ENCODE data around the gene MEGF9. TPM values are rescaled to one million over a fixed set of nuclear protein-coding genes. Genes with fewer than 3 reads are reported as not detected.

MEGF9 gene
- total RNA-seq, 2 donors from 2014 or later, result 15.3 to 23.8 TPM

DNA sequence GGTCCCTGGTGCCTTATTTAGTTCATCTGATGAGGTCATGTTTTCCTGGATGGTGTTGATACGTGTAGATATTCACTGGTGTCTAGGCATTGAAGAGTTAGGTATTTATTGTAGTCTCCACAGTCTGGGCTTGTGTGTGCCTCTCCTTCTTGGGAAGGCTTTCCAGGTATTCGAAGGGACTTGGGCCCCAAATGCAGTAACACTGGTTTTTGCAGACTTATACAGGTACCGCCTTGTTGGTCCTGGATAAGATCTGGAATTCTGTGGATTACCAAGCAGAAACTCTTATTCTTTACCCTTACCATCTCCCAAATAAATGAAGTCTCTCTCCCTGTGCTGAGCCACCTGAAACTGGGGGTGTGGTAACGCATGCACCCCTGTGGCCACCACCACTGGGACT lies 34.1 kb downstream of the MEGF9 start:
- Histone ChIP-seq H3K9me3 (no peaks in the 10 kb centered on the region), H3K36me3 (no peaks in the 10 kb centered on the region), H3K4me1 (peaks cover 0 to 13% of the 10 kb centered on the region in 2 donors), H3K27ac (no peak overlapping the region), H3K27me3 (no peaks in the 10 kb centered on the region), H3K4me3 (no peak overlapping the region)
- TF ChIP-seq, protein P1, sequence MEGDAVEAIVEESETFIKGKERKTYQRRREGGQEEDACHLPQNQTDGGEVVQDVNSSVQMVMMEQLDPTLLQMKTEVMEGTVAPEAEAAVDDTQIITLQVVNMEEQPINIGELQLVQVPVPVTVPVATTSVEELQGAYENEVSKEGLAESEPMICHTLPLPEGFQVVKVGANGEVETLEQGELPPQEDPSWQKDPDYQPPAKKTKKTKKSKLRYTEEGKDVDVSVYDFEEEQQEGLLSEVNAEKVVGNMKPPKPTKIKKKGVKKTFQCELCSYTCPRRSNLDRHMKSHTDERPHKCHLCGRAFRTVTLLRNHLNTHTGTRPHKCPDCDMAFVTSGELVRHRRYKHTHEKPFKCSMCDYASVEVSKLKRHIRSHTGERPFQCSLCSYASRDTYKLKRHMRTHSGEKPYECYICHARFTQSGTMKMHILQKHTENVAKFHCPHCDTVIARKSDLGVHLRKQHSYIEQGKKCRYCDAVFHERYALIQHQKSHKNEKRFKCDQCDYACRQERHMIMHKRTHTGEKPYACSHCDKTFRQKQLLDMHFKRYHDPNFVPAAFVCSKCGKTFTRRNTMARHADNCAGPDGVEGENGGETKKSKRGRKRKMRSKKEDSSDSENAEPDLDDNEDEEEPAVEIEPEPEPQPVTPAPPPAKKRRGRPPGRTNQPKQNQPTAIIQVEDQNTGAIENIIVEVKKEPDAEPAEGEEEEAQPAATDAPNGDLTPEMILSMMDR (IDR thresholded peaks at IDR 0.05), result no peak
- DNase-seq (ENCODE audit: low spot score), result no peak

DNA sequence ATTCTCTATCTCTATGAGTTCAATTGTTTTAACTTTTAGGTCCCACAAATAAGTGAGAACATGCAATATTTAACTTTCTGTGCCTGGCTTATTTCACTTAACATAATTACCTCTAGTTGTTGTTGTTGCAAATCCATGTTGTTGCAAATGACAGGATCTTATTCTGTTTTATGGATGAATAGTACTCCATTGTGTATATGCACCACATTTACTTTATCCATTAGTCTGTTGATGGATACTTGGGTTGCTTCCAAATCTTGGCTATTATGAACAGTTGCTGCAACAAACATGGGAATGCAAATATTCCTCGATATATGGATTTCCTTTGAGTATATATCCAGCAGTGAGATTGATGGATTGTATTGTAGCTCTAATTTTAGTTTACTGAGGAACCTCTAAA lies 36.3 kb downstream of the MEGF9 start:
- DNase-seq (ENCODE audit: low spot score), result no peak
- no peaks in the 10 kb centered on the region for H3K36me3 ChIP-seq
- H3K27ac ChIP-seq, result no peak overlapping the region
- H3K4me3 ChIP-seq, result no peak overlapping the region
- H3K4me1 ChIP-seq, result no peaks in the 10 kb centered on the region
- no peaks in the 10 kb centered on the region for H3K9me3 ChIP-seq
- TF ChIP-seq, protein P1 (IDR thresholded peaks at IDR 0.05), result no peak
- H3K27me3 ChIP-seq, result no peaks in the 10 kb centered on the region

- Histone ChIP-seq H3K36me3 (no peaks in the 10 kb centered on the region), H3K4me3 (no peak overlapping the region), H3K9me3 (no peaks in the 10 kb centered on the region), H3K27me3 (no peaks in the 10 kb centered on the region), H3K27ac (no peak overlapping the region), H3K4me1 (no peaks in the 10 kb centered on the region)
- DNase-seq (ENCODE audit: low spot score), result no peak
- TF ChIP-seq, protein P1 (IDR thresholded peaks at IDR 0.05), result no peak
Measured at GRCh38 chr9:120676767-120677402, 37.4 kb downstream of the MEGF9 start.

DNA sequence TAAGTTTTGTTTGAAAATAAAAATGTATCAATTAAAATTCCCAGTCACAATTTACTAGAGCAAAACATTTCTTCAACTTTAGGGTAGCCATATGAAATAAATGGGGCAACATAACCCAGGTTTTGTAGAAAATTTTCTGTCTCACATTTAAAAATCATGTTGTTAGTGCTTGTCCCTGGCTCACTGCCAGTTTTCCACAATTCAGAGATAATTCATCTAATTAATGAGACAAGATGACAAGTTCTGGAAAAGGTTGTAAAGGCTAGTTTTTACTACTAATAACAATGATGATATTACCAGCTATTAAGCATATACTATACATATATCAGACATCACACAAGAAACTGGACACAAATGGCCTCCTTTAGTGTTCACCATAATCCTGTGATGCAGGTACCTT lies 45.9 kb downstream of the MEGF9 start:
- H3K36me3 ChIP-seq, result no peaks in the 10 kb centered on the region
- no peak overlapping the region for H3K4me3 ChIP-seq
- no peaks in the 10 kb centered on the region for H3K27me3 ChIP-seq
- H3K4me1 ChIP-seq, result peaks cover 0 to 12% of the 10 kb centered on the region in 2 donors
- TF ChIP-seq, protein P1 (IDR thresholded peaks at IDR 0.05), result no peak
- H3K9me3 ChIP-seq, result no peaks in the 10 kb centered on the region
- H3K27ac ChIP-seq, result no peak overlapping the region
- DNase-seq (ENCODE audit: low spot score), result no peak

- H3K4me1 ChIP-seq, result peaks cover 0 to 12% of the 10 kb centered on the region in 2 donors
- no peaks in the 10 kb centered on the region for H3K9me3 ChIP-seq
- no peaks in the 10 kb centered on the region for H3K36me3 ChIP-seq
- no peak overlapping the region for H3K4me3 ChIP-seq
- no peak for DNase-seq (ENCODE audit: low spot score)
- TF ChIP-seq, protein P1 (IDR thresholded peaks at IDR 0.05), result no peak
- no peak overlapping the region for H3K27ac ChIP-seq
- no peaks in the 10 kb centered on the region for H3K27me3 ChIP-seq
Measured at GRCh38 chr9:120663950-120664349, 50.3 kb downstream of the MEGF9 start.

- peaks cover 0 to 12% of the 10 kb centered on the region in 2 donors for H3K4me1 ChIP-seq
- no peak overlapping the region for H3K4me3 ChIP-seq
- H3K9me3 ChIP-seq, result no peaks in the 10 kb centered on the region
- no peaks in the 10 kb centered on the region for H3K36me3 ChIP-seq
- no peak for DNase-seq (ENCODE audit: low spot score)
- TF ChIP-seq, protein P1 (IDR thresholded peaks at IDR 0.05), result no peak
- no peak overlapping the region for H3K27ac ChIP-seq
- no peaks in the 10 kb centered on the region for H3K27me3 ChIP-seq
Measured at GRCh38 chr9:120663380-120663779, 50.9 kb downstream of the MEGF9 start.
